ENCODE measurements around the gene SIM1.
A peak's percentile ranks its signal among the peaks of the same experiment; 100 is the strongest.

SIM1 gene

GRCh38 chr6:100466410-100467128 lies 1.8 kb upstream of the SIM1 start:
- peak; percentile 10 to 14 for DNase-seq

DNA sequence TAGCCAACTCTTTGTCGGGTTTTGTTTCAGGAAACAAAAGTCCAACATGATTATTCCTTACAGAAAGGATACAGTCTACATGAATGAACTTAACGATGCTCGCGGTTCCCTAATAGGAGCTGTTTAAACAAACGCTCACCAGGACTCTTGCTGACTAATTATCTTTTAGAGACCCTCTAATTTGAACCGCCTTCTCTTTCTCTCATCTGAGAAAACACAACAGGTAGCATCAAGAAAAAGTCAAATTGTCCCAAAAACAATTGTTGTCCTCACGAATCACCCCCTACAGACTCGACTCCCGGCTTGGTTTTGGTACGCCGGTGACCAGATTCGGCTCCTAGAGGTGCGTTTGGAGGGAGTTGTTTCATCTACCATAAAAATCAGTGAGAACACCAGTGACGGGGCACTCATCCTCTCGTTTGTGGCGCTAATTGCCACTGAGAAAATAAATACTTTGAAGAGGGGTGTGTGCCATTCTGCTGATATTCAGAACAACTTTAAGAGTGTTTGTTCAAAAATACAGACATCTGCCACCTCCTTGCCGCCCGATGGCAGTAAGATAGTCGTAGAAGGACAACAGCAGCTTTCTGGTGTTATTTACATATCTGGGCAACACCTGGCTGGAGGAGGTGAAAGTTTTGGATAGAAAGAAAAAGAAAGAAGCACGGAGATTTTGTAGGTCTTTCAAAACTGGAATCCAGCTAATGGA lies 1.1 kb upstream of the SIM1 start:
- peak in 1 of 2 experiments; percentile 31 for DNase-seq
- TF ChIP-seq POLR2A (IDR thresholded peaks at IDR 0.05; ENCODE audit: low read length) = no peak
- TF ChIP-seq GATA1 (IDR thresholded peaks at IDR 0.05; ENCODE audit: low read depth, low read length) = no peak

More at GRCh38 chr6:100466410-100467128, 1.8 kb upstream of the SIM1 start:
- TF ChIP-seq POLR2A (IDR thresholded peaks at IDR 0.05; ENCODE audit: low read length) = no peak
- no peak for TF ChIP-seq GATA1 (IDR thresholded peaks at IDR 0.05; ENCODE audit: low read depth, low read length)

GRCh38 chr6:100464162-100464851 lies 414 bp downstream of the SIM1 start:
- TF ChIP-seq GATA1 (IDR thresholded peaks at IDR 0.05; ENCODE audit: low read depth, low read length) (no peak), POLR2A (IDR thresholded peaks at IDR 0.05; ENCODE audit: low read length) (no peak)
- DNase-seq = peak in 1 of 2 experiments; percentile 27

- TF ChIP-seq POLR2A (IDR thresholded peaks at IDR 0.05; ENCODE audit: low read length) (no peak), GATA1 (IDR thresholded peaks at IDR 0.05; ENCODE audit: low read depth, low read length) (no peak)
- DNase-seq = no peak
Measured at GRCh38 chr6:100463630-100464161, 1.0 kb downstream of the SIM1 start.

- DNase-seq = peak in 1 of 2 experiments; percentile 10
- TF ChIP-seq POLR2A (IDR thresholded peaks at IDR 0.05; ENCODE audit: low read length) (no peak), GATA1 (IDR thresholded peaks at IDR 0.05; ENCODE audit: low read depth, low read length) (no peak)
Measured at GRCh38 chr6:100462706-100463629, 1.8 kb downstream of the SIM1 start.

DNA sequence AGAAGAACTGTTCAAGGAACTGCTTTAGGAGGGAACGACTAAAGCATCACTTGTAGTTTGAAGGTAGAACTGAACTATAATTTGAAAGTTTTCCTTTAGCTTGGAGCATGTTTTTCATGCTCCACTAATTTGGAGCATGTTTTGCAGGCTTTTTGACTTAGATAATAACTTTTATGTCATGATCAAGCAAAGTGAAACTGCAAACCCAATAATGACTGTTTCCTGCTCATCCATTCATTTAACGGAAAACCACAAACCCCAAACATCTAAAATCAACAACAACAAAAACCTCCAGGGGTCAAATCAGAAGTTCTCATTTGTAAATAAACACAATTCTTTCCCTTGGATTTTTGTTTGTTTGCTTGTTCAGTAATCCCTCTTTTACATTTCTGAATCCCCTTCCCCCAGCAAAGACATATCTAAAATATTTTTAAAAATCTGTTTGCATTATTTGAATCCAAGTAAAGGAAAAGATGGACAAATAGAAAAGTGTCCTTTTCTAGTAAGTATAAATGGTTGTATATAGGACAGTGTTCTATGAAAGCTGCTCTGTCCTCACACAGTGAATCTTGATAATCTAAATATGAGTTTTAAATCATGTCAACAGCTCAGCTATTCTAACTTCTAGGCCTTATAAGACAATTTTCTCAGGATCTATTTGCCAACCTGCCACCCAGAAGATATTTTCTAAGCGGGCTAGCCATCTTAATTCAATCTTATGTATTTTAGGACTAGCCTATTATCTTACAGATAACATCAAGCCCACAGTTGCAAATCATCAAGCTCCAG lies 2.6 kb downstream of the SIM1 start:
- TF ChIP-seq POLR2A (IDR thresholded peaks at IDR 0.05; ENCODE audit: low read length) (no peak), GATA1 (IDR thresholded peaks at IDR 0.05; ENCODE audit: low read depth, low read length) (no peak)
- DNase-seq = no peak

DNA sequence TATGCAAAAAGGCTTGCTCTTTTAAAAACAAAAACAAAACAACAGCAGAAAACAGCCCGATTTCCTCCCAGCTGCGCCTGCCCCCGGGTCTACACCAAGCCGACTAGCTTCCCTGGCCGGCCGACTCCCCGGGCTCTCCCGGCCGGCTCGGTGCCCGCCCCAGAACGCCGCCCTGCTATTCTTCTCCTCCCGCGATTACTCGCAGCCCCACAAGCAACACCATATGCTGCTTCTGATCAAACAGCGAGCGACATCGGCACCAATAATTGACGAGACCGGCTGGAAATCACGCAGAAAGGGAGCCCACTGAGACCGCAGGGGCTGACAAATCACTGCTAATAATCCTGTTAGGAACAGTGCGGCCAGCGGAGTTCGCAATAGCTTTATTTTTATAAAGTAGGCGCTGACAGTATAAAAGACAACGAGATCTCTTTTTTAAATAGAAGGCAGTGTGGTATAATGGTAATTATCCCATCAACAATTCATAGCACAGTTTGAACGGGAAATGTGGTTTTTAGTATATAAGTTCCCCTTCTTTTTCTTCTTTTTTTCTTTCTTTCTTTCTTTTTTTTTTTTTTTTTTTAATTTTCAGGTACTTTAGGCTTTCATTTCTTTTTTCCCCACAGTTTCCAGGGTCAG lies 3.3 kb downstream of the SIM1 start:
- DNase-seq = no peak
- no peak for TF ChIP-seq GATA1 (IDR thresholded peaks at IDR 0.05; ENCODE audit: low read depth, low read length)
- no peak for TF ChIP-seq POLR2A (IDR thresholded peaks at IDR 0.05; ENCODE audit: low read length)

GRCh38 chr6:100460650-100461204 lies 4.0 kb downstream of the SIM1 start:
- peak; percentile 13 to 22 for DNase-seq
- no peak for TF ChIP-seq GATA1 (IDR thresholded peaks at IDR 0.05; ENCODE audit: low read depth, low read length)
- TF ChIP-seq POLR2A (IDR thresholded peaks at IDR 0.05; ENCODE audit: low read length) = no peak

- DNase-seq = no peak
- no peak for TF ChIP-seq POLR2A (IDR thresholded peaks at IDR 0.05; ENCODE audit: low read length)
Measured at GRCh38 chr6:100459592-100460184, 5.0 kb downstream of the SIM1 start.

- no peak for TF ChIP-seq POLR2A (IDR thresholded peaks at IDR 0.05; ENCODE audit: low read length)
- TF ChIP-seq GATA1 (IDR thresholded peaks at IDR 0.05; ENCODE audit: low read depth, low read length) = no peak
- DNase-seq = no peak
Measured at GRCh38 chr6:100458841-100459591, 5.7 kb downstream of the SIM1 start.

Data from erythroblast (primary cell).